Astrocyte (in vitro differentiated cells and primary cell): ENCODE measurements around the gene C20orf144. TPM values are rescaled to one million over a fixed set of nuclear protein-coding genes. Genes with fewer than 3 reads are reported as not detected.

ENCODE experiments used
- DNase-seq: peaks from one replicate; pipeline ENCODE4 v3.0.0-alpha.2; 2010; ENCODE audit warnings: low read depth
- FAIRE-seq: peaks from 2 replicates; lab custom pipeline; 2011; peaks lifted over from hg19 to GRCh38; lab: Jason Lieb, UNC
- H2AFZ ChIP-seq: 2 replicates; pipeline ENCODE4 v1.6.0; 2012; ENCODE audit warnings: low read depth, low read length, inconsistent platforms
- H3K27ac ChIP-seq: 2 replicates; pipeline ENCODE4 v1.5.1; 2011; ENCODE audit warnings: low read depth, low read length, inconsistent platforms
- H3K27me3 ChIP-seq: 2 replicates; pipeline ENCODE4 v1.6.0; 2011; ENCODE audit warnings: low read length, inconsistent platforms; ENCODE audit not compliant: insufficient read depth
- H3K36me3 ChIP-seq: 2 replicates; pipeline ENCODE4 v1.5.1; 2011; ENCODE audit warnings: low read length, inconsistent platforms; ENCODE audit not compliant: insufficient read depth
- H3K4me1 ChIP-seq: 2 replicates; pipeline ENCODE4 v1.5.1; 2011; ENCODE audit warnings: low read length, inconsistent platforms; ENCODE audit not compliant: insufficient read depth
- H3K4me2 ChIP-seq: 2 replicates; pipeline ENCODE4 v1.6.0; 2012; ENCODE audit warnings: low read length, inconsistent platforms
- H3K4me3 ChIP-seq: 2 replicates; pipeline ENCODE4 v1.5.1; 2011; ENCODE audit warnings: low read depth, mild to moderate bottlenecking, low read length, inconsistent platforms; ENCODE audit not compliant: insufficient read depth
- H3K79me2 ChIP-seq: 2 replicates; pipeline ENCODE4 v1.6.0; 2012; ENCODE audit warnings: mild to moderate bottlenecking, low read length, inconsistent platforms; ENCODE audit not compliant: insufficient read depth
- H3K9ac ChIP-seq: 2 replicates; pipeline ENCODE4 v1.6.0; 2012; ENCODE audit warnings: mild to moderate bottlenecking, low read length, inconsistent platforms
- H3K9me3 ChIP-seq: 2 replicates; pipeline ENCODE4 v1.5.1; 2012; ENCODE audit warnings: low read depth, mild to moderate bottlenecking, low read length, inconsistent platforms; ENCODE audit not compliant: insufficient read depth
- H4K20me1 ChIP-seq: 2 replicates; pipeline ENCODE4 v1.6.0; 2012; ENCODE audit warnings: low read length, inconsistent platforms; ENCODE audit not compliant: insufficient read depth
- H3K27ac Mint-ChIP-seq: one replicate; pipeline ENCODE4 v1.8.0; 2021; ENCODE audit warnings: mild to moderate bottlenecking, mixed read lengths; ENCODE audit not compliant: unreplicated experiment
- H3K27me3 Mint-ChIP-seq: one replicate; pipeline ENCODE4 v1.8.0; 2021; ENCODE audit warnings: low read depth, mixed read lengths; ENCODE audit not compliant: unreplicated experiment
- H3K36me3 Mint-ChIP-seq: one replicate; pipeline ENCODE4 v1.8.0; 2021; ENCODE audit warnings: low read depth, mixed read lengths; ENCODE audit not compliant: unreplicated experiment
- H3K4me1 Mint-ChIP-seq: one replicate; pipeline ENCODE4 v1.8.0; 2021; ENCODE audit warnings: low read depth, mixed read lengths; ENCODE audit not compliant: unreplicated experiment
- H3K4me3 Mint-ChIP-seq: one replicate; pipeline ENCODE4 v1.8.0; 2021; ENCODE audit warnings: mild to moderate bottlenecking, moderate library complexity, mixed read lengths; ENCODE audit not compliant: unreplicated experiment
- H3K9me3 Mint-ChIP-seq: one replicate; pipeline ENCODE4 v1.8.0; 2021; ENCODE audit warnings: mild to moderate bottlenecking, mixed read lengths; ENCODE audit not compliant: unreplicated experiment
- EZH2 ChIP-seq: IDR thresholded peaks from 2 replicates; pipeline ENCODE4 v1.6.1; 2012; ENCODE audit warnings: mild to moderate bottlenecking, low read length, inconsistent platforms; ENCODE audit not compliant: insufficient read depth
- total RNA-seq: library from RNA; stranded (reverse); gene quantifications from 2 replicates; pipeline ENCODE4 v1.2.1, GENCODE V29; 2021
- TF ChIP-seq, protein P1 (sequence below): IDR thresholded peaks from 2 replicates; pipeline ENCODE4 v1.5.1; 2011; ENCODE audit warnings: low read depth, mild to moderate bottlenecking, inconsistent platforms, low read length, moderate library complexity; ENCODE audit not compliant: insufficient read depth

The C20orf144 gene
- total RNA-seq, 1 donor from 2014 or later, result 0.16 TPM

DNA sequence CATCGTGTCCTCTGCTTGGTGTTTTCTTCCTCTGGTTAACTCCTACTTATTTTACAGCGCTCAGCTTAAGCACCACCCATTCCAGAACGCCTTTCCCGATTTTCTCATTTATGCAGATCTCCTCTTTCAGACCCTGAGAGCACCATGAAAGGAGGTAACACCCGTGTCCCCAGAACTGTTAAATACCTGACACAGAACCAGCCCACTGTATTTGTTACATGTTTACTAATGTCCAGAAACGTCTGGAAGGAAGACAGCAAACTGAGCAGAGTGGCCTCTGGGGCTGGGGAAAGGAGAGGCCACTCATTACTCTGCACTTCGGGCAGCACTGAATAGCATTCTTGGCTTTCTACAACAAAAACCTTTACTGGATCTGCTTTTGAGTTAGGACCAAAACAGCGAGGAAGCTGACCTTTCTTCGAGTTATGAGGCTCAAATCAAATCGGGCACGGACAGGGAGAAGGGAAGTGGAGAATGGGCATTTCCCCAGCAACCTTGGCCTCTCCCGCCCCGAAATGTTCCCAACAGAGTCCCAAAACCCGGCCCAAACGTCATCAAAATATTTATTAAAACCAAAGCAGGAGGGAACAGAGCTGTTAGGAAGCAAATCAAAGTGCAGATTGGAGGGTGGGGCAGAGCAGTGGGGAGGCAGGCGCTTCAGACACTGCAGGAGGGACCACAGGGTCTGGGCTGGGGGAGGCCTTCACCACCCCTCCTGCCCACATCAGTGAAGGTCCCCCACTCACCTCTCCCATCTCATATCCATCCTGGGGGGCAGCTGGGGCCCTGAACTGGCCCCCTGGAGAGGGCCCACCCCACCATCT is 13.2 kb downstream of the C20orf144 start:
- TF ChIP-seq, protein P1, sequence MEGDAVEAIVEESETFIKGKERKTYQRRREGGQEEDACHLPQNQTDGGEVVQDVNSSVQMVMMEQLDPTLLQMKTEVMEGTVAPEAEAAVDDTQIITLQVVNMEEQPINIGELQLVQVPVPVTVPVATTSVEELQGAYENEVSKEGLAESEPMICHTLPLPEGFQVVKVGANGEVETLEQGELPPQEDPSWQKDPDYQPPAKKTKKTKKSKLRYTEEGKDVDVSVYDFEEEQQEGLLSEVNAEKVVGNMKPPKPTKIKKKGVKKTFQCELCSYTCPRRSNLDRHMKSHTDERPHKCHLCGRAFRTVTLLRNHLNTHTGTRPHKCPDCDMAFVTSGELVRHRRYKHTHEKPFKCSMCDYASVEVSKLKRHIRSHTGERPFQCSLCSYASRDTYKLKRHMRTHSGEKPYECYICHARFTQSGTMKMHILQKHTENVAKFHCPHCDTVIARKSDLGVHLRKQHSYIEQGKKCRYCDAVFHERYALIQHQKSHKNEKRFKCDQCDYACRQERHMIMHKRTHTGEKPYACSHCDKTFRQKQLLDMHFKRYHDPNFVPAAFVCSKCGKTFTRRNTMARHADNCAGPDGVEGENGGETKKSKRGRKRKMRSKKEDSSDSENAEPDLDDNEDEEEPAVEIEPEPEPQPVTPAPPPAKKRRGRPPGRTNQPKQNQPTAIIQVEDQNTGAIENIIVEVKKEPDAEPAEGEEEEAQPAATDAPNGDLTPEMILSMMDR, result no peak
- TF ChIP-seq EZH2, result no peak
- no peaks in the 10 kb centered on the region for H3K27me3 ChIP-seq
- H2AFZ ChIP-seq, result peak overlapping the region; percentile 92
- H3K4me1 ChIP-seq, result peaks cover 34% of the 10 kb centered on the region
- Mint-ChIP-seq H3K36me3 (peaks cover 13% of the 10 kb centered on the region), H3K27ac (no peak overlapping the region), H3K27me3 (peaks cover 7% of the 10 kb centered on the region), H3K4me1 (peaks cover 3% of the 10 kb centered on the region), H3K9me3 (no peaks in the 10 kb centered on the region), H3K4me3 (peak overlapping the region; percentile 78)
- peak overlapping the region; percentile 78 for H3K9ac ChIP-seq
- H3K9me3 ChIP-seq, result no peaks in the 10 kb centered on the region
- peaks cover 29% of the 10 kb centered on the region for H4K20me1 ChIP-seq
- no peaks in the 10 kb centered on the region for H3K36me3 ChIP-seq
- peak overlapping the region; percentile 65 for H3K4me3 ChIP-seq
- FAIRE-seq (no peak), DNase-seq (no peak)
- H3K27ac ChIP-seq, result no peak overlapping the region
- H3K79me2 ChIP-seq, result peaks cover 2% of the 10 kb centered on the region
- peak overlapping the region; percentile 99 for H3K4me2 ChIP-seq

DNA sequence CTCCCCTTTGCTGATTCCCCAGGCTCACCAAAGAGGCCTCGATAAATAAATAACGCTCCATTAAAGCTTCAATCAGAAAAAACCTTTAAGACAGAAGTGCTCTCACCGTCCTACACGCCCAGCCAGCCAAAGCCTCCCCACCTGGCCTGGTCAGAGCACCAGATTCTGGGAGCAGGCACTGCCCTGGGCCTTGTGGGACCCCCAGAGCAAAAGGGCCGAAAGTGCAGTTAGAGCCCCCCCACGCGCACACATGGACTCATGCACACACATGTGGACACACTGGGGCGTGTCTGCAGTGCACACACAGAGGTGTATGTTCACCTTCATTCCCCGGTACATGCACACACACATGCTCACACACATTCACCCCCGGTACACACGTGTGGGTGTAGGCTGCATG is 14.0 kb downstream of the C20orf144 start:
- H3K4me1 ChIP-seq, result peaks cover 29% of the 10 kb centered on the region
- H3K9ac ChIP-seq, result no peak overlapping the region
- Mint-ChIP-seq H3K27ac (no peak overlapping the region), H3K36me3 (peaks cover 10% of the 10 kb centered on the region), H3K4me1 (peaks cover 3% of the 10 kb centered on the region), H3K27me3 (peaks cover 9% of the 10 kb centered on the region), H3K9me3 (no peaks in the 10 kb centered on the region), H3K4me3 (no peak overlapping the region)
- peaks cover 35% of the 10 kb centered on the region for H4K20me1 ChIP-seq
- no peak overlapping the region for H3K4me2 ChIP-seq
- no peaks in the 10 kb centered on the region for H3K9me3 ChIP-seq
- H2AFZ ChIP-seq, result no peak overlapping the region
- H3K79me2 ChIP-seq, result peaks cover 2% of the 10 kb centered on the region
- H3K4me3 ChIP-seq, result no peak overlapping the region
- H3K27me3 ChIP-seq, result no peaks in the 10 kb centered on the region
- FAIRE-seq (no peak), DNase-seq (no peak)
- no peak overlapping the region for H3K27ac ChIP-seq
- TF ChIP-seq, protein P1, result no peak
- no peak for TF ChIP-seq EZH2
- no peaks in the 10 kb centered on the region for H3K36me3 ChIP-seq
